NCI-H1092 treated with DMSO at 0.1 percent for 48 hours (cell line): ENCODE results near the gene SMC4.
"Not testable (repeated sequence)": the region's sequence is repeated elsewhere in the genome, so short reads cannot be mapped to it uniquely, and the experiment has no call there.

ENCODE experiments used
- DNase-seq: peaks from one replicate; lab custom pipeline; 2025; lab: John Stamatoyannopoulos, UW

The SMC4 gene

GRCh38 chr3:160399125-160400029 is at the start of gene SMC4, which contains the start of gene IFT80:
TSS of gene SMC4 (plus strand) at chr3:160399650. CDS start at chr3:160400827, 1,177 bp downstream.
TSS of gene IFT80 (minus strand) at chr3:160399225. CDS start at chr3:160384600, 14,625 bp downstream.
- DNase-seq = peak; percentile 99

GRCh38 chr3:160355826-160356225 is 43.6 kb upstream of the SMC4 start:
- no peak for DNase-seq

- not testable (repeated sequence) for DNase-seq
Observed at GRCh38 chr3:160362896-160363295, 36.6 kb upstream of the SMC4 start.

GRCh38 chr3:160365869-160366522 is 33.5 kb upstream of the SMC4 start:
- no peak for DNase-seq

GRCh38 chr3:160368804-160369203 is 30.6 kb upstream of the SMC4 start:
- DNase-seq = no peak

GRCh38 chr3:160369784-160370183 is 29.7 kb upstream of the SMC4 start:
- no peak for DNase-seq

- no peak for DNase-seq
Observed at GRCh38 chr3:160370987-160371857, 28.2 kb upstream of the SMC4 start.

GRCh38 chr3:160372780-160373179 is 26.7 kb upstream of the SMC4 start:
- DNase-seq = no peak

- DNase-seq = no peak
Observed at GRCh38 chr3:160373655-160374054, 25.8 kb upstream of the SMC4 start.

- DNase-seq = no peak
Observed at GRCh38 chr3:160374472-160374871, 25.0 kb upstream of the SMC4 start.

- no peak for DNase-seq
Observed at GRCh38 chr3:160374925-160375324, 24.5 kb upstream of the SMC4 start.

GRCh38 chr3:160376681-160377080 is 22.8 kb upstream of the SMC4 start:
- no peak for DNase-seq

GRCh38 chr3:160378331-160379109 is 20.9 kb upstream of the SMC4 start:
- no peak for DNase-seq

- no peak for DNase-seq
Observed at GRCh38 chr3:160379628-160380214, 19.7 kb upstream of the SMC4 start.

GRCh38 chr3:160381470-160381869 is 18.0 kb upstream of the SMC4 start:
- no peak for DNase-seq

- no peak for DNase-seq
Observed at GRCh38 chr3:160384639-160385318, 14.7 kb upstream of the SMC4 start.

GRCh38 chr3:160390565-160391138 is 8.8 kb upstream of the SMC4 start:
- no peak for DNase-seq

GRCh38 chr3:160392798-160393197 is 6.7 kb upstream of the SMC4 start:
- no peak for DNase-seq

GRCh38 chr3:160393346-160394008 is 6.0 kb upstream of the SMC4 start:
- DNase-seq = no peak

GRCh38 chr3:160394009-160394392 is 5.4 kb upstream of the SMC4 start:
- no peak for DNase-seq
